ENCODE measurements around the gene CCR5AS.

DNA sequence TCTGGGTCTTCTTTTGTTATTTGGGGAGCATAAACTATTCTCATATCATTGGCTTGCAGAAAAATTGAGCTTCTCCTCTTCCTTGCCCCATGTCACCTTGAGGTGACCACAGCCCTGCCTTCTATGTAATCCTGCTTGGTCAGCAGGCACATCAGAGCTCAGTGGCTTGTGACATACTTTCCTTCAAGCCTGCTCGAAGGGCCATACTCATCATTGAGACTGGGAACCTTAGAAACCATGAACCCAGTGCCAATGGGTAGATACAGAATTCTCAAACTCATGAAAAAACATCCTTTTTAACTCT, 56.7 kb downstream of the CCR5AS start:
- TF ChIP-seq YY1 (IDR thresholded peaks at IDR 0.05; ENCODE audit: insufficient read depth, insufficient read length) = no peak
- TF ChIP-seq ZNF274 (IDR thresholded peaks at IDR 0.05; ENCODE audit: low read depth, low read length) = no peak
- no peak for TF ChIP-seq SUZ12 (IDR thresholded peaks at IDR 0.05; ENCODE audit: extremely low read depth, insufficient read depth, insufficient read length)
